Tibial nerve (tissue), 4 donors: ENCODE data around the gene FAM43A. TPM values are rescaled to one million over a fixed set of nuclear protein-coding genes. Genes with fewer than 3 reads are reported as not detected.
A peak's percentile ranks its signal among the peaks of the same experiment; 100 is the strongest.

Source experiments
- DNase-seq, 2 donors: peaks; one replicate each; pipeline ENCODE4 v3.0.0-alpha.2; 2019; ENCODE audit warnings: low spot score in 2 of 2
- H3K27ac ChIP-seq, 4 donors: fragments of 200-600 bp; sonication (generic) in 3 of 4; one replicate each; pipeline ENCODE4 v1.5.1; 2017 to 2019; ENCODE audit warnings: mild to moderate bottlenecking in 1 of 4
- H3K27me3 ChIP-seq, 2 donors: fragments of 200-600 bp; sonication (generic) in 1 of 2; one replicate each; pipeline versions ENCODE4 v1.5.1 to v1.6.0; 2017 to 2019
- H3K36me3 ChIP-seq, 3 donors: fragments of 200-600 bp; sonication (generic); one replicate each; pipeline ENCODE4 v1.5.1; 2018 to 2019
- H3K4me1 ChIP-seq, 4 donors: fragments of 200-600 bp; sonication (generic) in 3 of 4; one replicate each; pipeline ENCODE4 v1.5.1; 2017 to 2019
- H3K4me3 ChIP-seq, 4 donors: fragments of 200-600 bp; sonication (generic) in 3 of 4; one replicate each; pipeline ENCODE4 v1.5.1; 2017 to 2019; ENCODE audit warnings: mild to moderate bottlenecking in 1 of 4, moderate library complexity in 1 of 4
- H3K9me3 ChIP-seq, 4 donors: fragments of 200-600 bp; sonication (generic) in 3 of 4; one replicate each; pipeline ENCODE4 v1.5.1; 2017 to 2019
- EP300 ChIP-seq, 2 donors: sonication (generic); formaldehyde crosslinking; IDR thresholded peaks; one replicate each; pipeline ENCODE4 v1.6.1; 2017; ENCODE audit warnings: antibody characterized with exemption in 2 of 2, mild to moderate bottlenecking in 1 of 2
- POLR2A ChIP-seq, 2 donors: fragments of 450-650 bp; IDR thresholded peaks; one replicate each; pipeline ENCODE4 v1.6.1; 2017; ENCODE audit warnings: antibody characterized with exemption in 2 of 2, mild to moderate bottlenecking in 2 of 2, moderate library complexity in 2 of 2
- WGBS, 2 donors: methylation state at CpG; one replicate each; pipeline ENCODE4 v1.1.5; 2018; 5-methylcytosine and 5-hydroxymethylcytosine counted together
- total RNA-seq, 4 donors: library from RNA; depleted of rRNA; stranded (reverse); fragments of >200 nt; gene quantifications; one replicate each; pipeline ENCODE4 v1.1.0, GENCODE V29; 2016
- TF ChIP-seq, protein P1 (sequence below), 5 experiments: fragments of 200-600 bp in 3 of 5; fragments of 450-650 bp in 2 of 5; sonication (generic) in 3 of 5; IDR thresholded peaks; one replicate each; pipeline ENCODE4 v1.5.1; 2016 to 2019; ENCODE audit warnings: antibody characterized with exemption in 5 of 5, mild to moderate bottlenecking in 3 of 5, moderate library complexity in 2 of 5

FAM43A gene
- total RNA-seq, 4 donors from 2014 or later = 19.8 to 47.7 (median 35.8) TPM

DNA sequence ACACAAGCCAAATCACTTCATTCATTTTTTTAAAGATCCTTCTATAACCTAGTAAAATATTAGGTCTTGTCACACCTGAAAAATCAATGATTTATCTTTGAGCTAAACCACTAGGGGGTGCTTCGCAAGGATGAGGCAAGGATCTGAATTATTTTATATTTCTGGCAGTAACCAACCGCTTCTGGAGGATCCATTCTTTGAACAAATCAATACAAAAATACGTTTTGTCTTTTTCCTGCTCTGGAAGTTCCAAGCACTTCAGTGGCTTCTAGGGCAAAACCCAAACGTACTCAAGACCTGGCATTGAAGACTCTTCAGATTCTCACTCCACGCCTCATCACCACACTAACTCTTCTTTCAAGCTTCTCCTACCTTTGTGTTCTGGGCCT is 14.2 kb upstream of the FAM43A start:
- 0 to 1% methylated on average over 5 of the region's 5 CpGs for WGBS, 2 donors
- Histone ChIP-seq H3K4me3 (peak overlapping the region; percentile 75 to 87 (median 83)), H3K9me3 (no peaks in the 10 kb centered on the region), H3K4me1 (peaks cover 0 to 32% (median 15%) of the 10 kb centered on the region in 4 donors), H3K36me3 (peaks cover 0 to 19% (median 2%) of the 10 kb centered on the region in 3 donors), H3K27ac (peak overlapping the region; percentile 86 to 91 (median 88)), H3K27me3 (peaks cover 0 to 3% of the 10 kb centered on the region in 2 donors)
- DNase-seq = no peak
- TF ChIP-seq, protein P1, sequence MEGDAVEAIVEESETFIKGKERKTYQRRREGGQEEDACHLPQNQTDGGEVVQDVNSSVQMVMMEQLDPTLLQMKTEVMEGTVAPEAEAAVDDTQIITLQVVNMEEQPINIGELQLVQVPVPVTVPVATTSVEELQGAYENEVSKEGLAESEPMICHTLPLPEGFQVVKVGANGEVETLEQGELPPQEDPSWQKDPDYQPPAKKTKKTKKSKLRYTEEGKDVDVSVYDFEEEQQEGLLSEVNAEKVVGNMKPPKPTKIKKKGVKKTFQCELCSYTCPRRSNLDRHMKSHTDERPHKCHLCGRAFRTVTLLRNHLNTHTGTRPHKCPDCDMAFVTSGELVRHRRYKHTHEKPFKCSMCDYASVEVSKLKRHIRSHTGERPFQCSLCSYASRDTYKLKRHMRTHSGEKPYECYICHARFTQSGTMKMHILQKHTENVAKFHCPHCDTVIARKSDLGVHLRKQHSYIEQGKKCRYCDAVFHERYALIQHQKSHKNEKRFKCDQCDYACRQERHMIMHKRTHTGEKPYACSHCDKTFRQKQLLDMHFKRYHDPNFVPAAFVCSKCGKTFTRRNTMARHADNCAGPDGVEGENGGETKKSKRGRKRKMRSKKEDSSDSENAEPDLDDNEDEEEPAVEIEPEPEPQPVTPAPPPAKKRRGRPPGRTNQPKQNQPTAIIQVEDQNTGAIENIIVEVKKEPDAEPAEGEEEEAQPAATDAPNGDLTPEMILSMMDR (IDR thresholded peaks at IDR 0.05) = peak in 3 of 5 experiments; percentile 24 to 59 (median 30)
- no peak for TF ChIP-seq EP300 (IDR thresholded peaks at IDR 0.05)

DNA sequence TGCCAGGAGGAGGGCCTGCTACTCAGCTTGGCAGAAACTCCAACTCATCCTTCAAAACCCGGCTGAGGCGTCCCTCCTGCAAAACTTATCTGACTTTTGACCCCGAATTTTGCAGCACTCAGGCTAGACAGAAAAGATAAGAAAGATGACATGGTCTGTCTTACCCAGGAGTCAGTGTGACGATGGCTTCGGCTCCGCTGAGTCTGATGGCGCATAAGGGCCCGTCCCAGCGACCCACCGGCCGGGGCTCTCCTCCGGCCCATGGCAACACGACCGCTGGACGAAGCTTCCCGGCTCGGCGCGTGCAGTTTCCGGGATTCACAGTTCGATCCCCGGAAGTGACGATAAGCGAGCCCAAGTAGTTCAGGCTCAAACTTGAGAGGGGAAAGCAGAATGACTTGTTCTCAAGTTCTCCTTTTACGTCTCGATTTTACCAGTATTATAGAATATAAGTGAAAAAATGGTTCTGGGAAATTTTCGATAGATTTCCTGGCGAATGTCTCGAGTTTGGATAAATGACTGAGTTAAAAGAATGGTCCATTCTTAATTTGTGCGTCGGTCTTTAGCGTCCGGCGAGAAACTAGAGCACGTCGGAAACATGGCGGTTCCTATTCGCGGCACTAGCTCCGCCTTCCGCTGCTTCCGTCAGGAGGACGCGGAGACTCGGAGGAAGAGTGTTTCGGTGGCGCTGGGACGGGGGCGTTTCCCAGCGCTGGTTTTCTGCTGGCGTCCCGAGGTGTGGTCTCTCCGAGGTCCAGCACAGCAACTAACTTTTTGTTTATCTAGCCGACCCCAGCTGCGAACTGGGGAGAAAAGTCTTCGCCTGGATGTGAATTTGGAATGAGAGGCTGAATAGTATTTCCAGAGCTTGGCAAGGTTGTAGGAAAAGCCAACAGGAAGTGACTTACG is 13.5 kb upstream of the FAM43A start, which contains the start of gene LSG1:
Gene LSG1 (minus strand): TSS at position 292 of the 909 bp plus-strand sequence. CDS start 29 bp downstream, at position 263.
- DNase-seq = peak; percentile 82 to 93
- peaks cover 0 to 5% of the 10 kb centered on the region in 2 donors for H3K27me3 ChIP-seq
- TF ChIP-seq EP300 (IDR thresholded peaks at IDR 0.05) (peak; percentile 82 to 96), POLR2A (IDR thresholded peaks at IDR 0.05) (peak in 1 of 2 donors; percentile 36)
- TF ChIP-seq, protein P1 (IDR thresholded peaks at IDR 0.05) = peak in 1 of 5 experiments; percentile 63
- peak within 1 kb of the TSS; percentile 86 to 91 (median 88) for H3K27ac ChIP-seq
- 0 to 1% methylated on average over 57 of the region's 57 CpGs for WGBS, 2 donors
- peaks cover 0 to 31% (median 15%) of the 10 kb centered on the region in 4 donors for H3K4me1 ChIP-seq
- H3K4me3 ChIP-seq = peak within 1 kb of the TSS; percentile 75 to 87 (median 83)
- no peaks in the 10 kb centered on the region for H3K9me3 ChIP-seq
- H3K36me3 ChIP-seq = peaks cover 0 to 15% (median 2%) of the 10 kb centered on the region in 3 donors

DNA sequence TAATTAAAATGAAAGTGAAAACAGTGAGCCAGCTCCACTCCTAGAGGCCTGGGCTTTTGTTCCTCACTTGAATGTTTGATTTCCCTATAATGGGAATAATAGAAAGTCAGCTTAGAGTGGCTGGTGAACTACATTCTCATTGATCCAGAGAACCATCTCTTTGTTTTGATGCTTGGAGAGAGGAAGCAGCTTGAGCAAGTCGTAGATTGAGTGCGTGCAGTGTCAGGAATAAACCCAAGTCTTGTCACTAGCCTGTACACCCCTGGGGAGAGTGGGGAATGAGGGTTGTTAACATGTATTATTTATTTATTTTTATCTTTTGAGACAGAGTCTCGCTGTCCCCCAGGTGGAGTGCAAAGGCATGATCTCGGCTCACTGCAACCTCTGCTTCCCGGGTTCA is 12.8 kb upstream of the FAM43A start:
- H3K27ac ChIP-seq = peak overlapping the region; percentile 86 to 91 (median 88)
- H3K9me3 ChIP-seq = no peaks in the 10 kb centered on the region
- 31 to 43% methylated on average over 5 of the region's 5 CpGs for WGBS, 2 donors
- no peak for TF ChIP-seq EP300 (IDR thresholded peaks at IDR 0.05)
- TF ChIP-seq, protein P1 (IDR thresholded peaks at IDR 0.05) = no peak
- no peak for TF ChIP-seq POLR2A (IDR thresholded peaks at IDR 0.05)
- H3K4me1 ChIP-seq = peaks cover 0 to 28% (median 15%) of the 10 kb centered on the region in 4 donors
- H3K36me3 ChIP-seq = peaks cover 0 to 15% (median 2%) of the 10 kb centered on the region in 3 donors
- peaks cover 0 to 5% of the 10 kb centered on the region in 2 donors for H3K27me3 ChIP-seq
- DNase-seq = no peak
- peak overlapping the region; percentile 75 to 87 (median 83) for H3K4me3 ChIP-seq

DNA sequence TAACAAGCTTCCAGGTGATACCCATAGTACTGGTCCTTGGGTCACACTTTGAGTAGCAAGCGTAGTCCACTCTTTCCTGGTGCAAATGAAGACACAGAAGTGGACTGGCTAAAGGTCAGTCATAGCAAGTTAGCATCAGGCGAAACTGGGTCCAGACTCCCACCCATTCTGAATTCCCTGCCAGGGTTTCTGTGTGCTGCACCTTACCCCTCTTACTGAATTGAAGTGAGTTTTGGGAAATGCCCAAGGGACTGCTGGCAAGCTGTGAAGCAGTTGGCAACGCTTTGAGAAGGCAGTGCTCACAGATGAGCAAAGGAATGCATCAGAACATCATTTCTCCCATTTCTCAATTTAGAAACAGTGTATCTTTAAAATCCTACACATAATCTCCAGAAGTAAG is 11.9 kb upstream of the FAM43A start:
- Histone ChIP-seq H3K27ac (no peak overlapping the region), H3K27me3 (peaks cover 0 to 5% of the 10 kb centered on the region in 2 donors), H3K36me3 (peaks cover 0 to 8% (median 2%) of the 10 kb centered on the region in 3 donors), H3K4me1 (peaks cover 0 to 28% (median 15%) of the 10 kb centered on the region in 4 donors), H3K9me3 (no peaks in the 10 kb centered on the region), H3K4me3 (no peak overlapping the region)
- no peak for DNase-seq
- no peak for TF ChIP-seq EP300 (IDR thresholded peaks at IDR 0.05)
- TF ChIP-seq, protein P1 (IDR thresholded peaks at IDR 0.05) = no peak
- no peak for TF ChIP-seq POLR2A (IDR thresholded peaks at IDR 0.05)
- WGBS, 2 donors = 77 to 86% methylated on average over 3 of the region's 3 CpGs
